ENCODE data around the gene LTF. TPM values are rescaled to one million over a fixed set of nuclear protein-coding genes. Genes with fewer than 3 reads are reported as not detected.

The LTF gene
- total and polyA plus RNA-seq, 9 of the 15 experiments (the other 6 are each of a cell fraction or from before 2014, with no cell fraction given): 0.07 TPM; not detected in 8

GRCh38 chr3:46420931-46421330 is 43.8 kb downstream of the LTF start (continued):
- TF ChIP-seq ZBTB7A (IDR thresholded peaks at IDR 0.05; ENCODE audit: borderline replicate concordance, control insufficient read depth, low read depth, low read length): no peak
- TF ChIP-seq PPARD (CRISPR knock-in tag; IDR thresholded peaks at IDR 0.05): no peak
- no peak for TF ChIP-seq NFYB (IDR thresholded peaks at IDR 0.05; ENCODE audit: extremely low read depth, insufficient read length)
- TF ChIP-seq CREBBP (IDR thresholded peaks at IDR 0.05; ENCODE audit: low read depth, low read length): no peak
- TF ChIP-seq MAFK (IDR thresholded peaks at IDR 0.05; ENCODE audit: low read length): no peak
- no peak for TF ChIP-seq CHCHD3 (CRISPR knock-in tag; IDR thresholded peaks at IDR 0.05)
- TF ChIP-seq STAT6 (CRISPR knock-in tag; IDR thresholded peaks at IDR 0.05): no peak
- no peak for TF ChIP-seq ZNF699 (CRISPR knock-in tag; IDR thresholded peaks at IDR 0.05; ENCODE audit: insufficient replicate concordance)
- TF ChIP-seq MCM7 (IDR thresholded peaks at IDR 0.05): no peak
- TF ChIP-seq MBD2 (IDR thresholded peaks at IDR 0.05; ENCODE audit: borderline replicate concordance, low read depth): no peak
- TF ChIP-seq, protein P1, sequence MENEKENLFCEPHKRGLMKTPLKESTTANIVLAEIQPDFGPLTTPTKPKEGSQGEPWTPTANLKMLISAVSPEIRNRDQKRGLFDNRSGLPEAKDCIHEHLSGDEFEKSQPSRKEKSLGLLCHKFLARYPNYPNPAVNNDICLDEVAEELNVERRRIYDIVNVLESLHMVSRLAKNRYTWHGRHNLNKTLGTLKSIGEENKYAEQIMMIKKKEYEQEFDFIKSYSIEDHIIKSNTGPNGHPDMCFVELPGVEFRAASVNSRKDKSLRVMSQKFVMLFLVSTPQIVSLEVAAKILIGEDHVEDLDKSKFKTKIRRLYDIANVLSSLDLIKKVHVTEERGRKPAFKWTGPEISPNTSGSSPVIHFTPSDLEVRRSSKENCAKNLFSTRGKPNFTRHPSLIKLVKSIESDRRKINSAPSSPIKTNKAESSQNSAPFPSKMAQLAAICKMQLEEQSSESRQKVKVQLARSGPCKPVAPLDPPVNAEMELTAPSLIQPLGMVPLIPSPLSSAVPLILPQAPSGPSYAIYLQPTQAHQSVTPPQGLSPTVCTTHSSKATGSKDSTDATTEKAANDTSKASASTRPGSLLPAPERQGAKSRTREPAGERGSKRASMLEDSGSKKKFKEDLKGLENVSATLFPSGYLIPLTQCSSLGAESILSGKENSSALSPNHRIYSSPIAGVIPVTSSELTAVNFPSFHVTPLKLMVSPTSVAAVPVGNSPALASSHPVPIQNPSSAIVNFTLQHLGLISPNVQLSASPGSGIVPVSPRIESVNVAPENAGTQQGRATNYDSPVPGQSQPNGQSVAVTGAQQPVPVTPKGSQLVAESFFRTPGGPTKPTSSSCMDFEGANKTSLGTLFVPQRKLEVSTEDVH (IDR thresholded peaks at IDR 0.05; ENCODE audit: low read depth, partially characterized antibody): no peak
- TF ChIP-seq NBN (IDR thresholded peaks at IDR 0.05; ENCODE audit: low read depth): no peak
- no peak for TF ChIP-seq ZNF668 (CRISPR knock-in tag; IDR thresholded peaks at IDR 0.05)

All from K562 (cell line).